ENCODE measurements around the gene CASK. TPM values are rescaled to one million over a fixed set of nuclear protein-coding genes. Genes with fewer than 3 reads are reported as not detected.

Gene CASK
- total and polyA plus RNA-seq, 2 of the 13 experiments (the other 11 are each of a cell fraction or from before 2014, with no cell fraction given): 14.5 to 16.0 TPM

- peaks cover 31% of the 10 kb centered on the region; the same call in 1 of the 2 replicates for H3K4me1 ChIP-seq (ENCODE audit: insufficient read depth, low read length)
- H4K20me1 ChIP-seq (ENCODE audit: insufficient read depth, low read length): no peaks in the 10 kb centered on the region
- ChIA-PET CTCF (ENCODE audit: low intra/inter-chr PET ratio, low total read pairs) (no interaction called here), POLR2A (no interaction called here)
- DNase-seq (ENCODE audit: low spot score) (no peak), FAIRE-seq (no peak), ATAC-seq (peak; percentile 37)
- H3K79me2 ChIP-seq (ENCODE audit: insufficient read depth, low read length): peaks cover 48% of the 10 kb centered on the region
- no peak overlapping the region for H2AFZ ChIP-seq (ENCODE audit: low read length)
- H3K27me3 ChIP-seq (ENCODE audit: control insufficient read depth in 1 of 2, insufficient read depth in 2 of 2, low read length in 2 of 2): no peaks in the 10 kb centered on the region
- intact Hi-C loops (cut with micrococcal nuclease; ENCODE audit: unreplicated experiment) (loop anchor here (5.0 kb wide), 3 partner anchors 45 to 120 kb away; no protein-coding TSS in a partner anchor), in situ Hi-C loops (cut with HindIII; ENCODE audit: extremely low pct_ligation_motif_present, low pct_unique_long_range_greater_than_20kb) (no loop called here)
- no peaks in the 10 kb centered on the region for H3K36me3 ChIP-seq (replicated peaks in 1 of 2; ENCODE audit: control insufficient read depth in 1 of 2, insufficient read depth in 2 of 2, low read length in 2 of 2)
- no peaks in the 10 kb centered on the region for H3K9me3 ChIP-seq (ENCODE audit: low read length)
- H3K27ac ChIP-seq (ENCODE audit: extremely low read length, insufficient read depth, low read length): peak overlapping the region; percentile 49
- WGBS (ENCODE audit: low lambda C conversion rate): 0% methylated on average over 5 of the region's 48 CpGs
- peak overlapping the region; percentile 76 for H3K9ac ChIP-seq (ENCODE audit: insufficient read depth, low read depth, low read length)
- H3K4me2 ChIP-seq (ENCODE audit: low read depth, low read length): peak overlapping the region; percentile 69
- no TSS peak for BruUV-seq (replicated peaks)
- peak overlapping the region; percentile 77 to 79 (median 78) for H3K4me3 ChIP-seq (replicated peaks in 1 of 3; ENCODE audit: insufficient read depth in 1 of 3, low read depth in 2 of 3, low read length in 3 of 3)
- no peak for TF ChIP-seq ZNF562 (CRISPR knock-in tag; IDR thresholded peaks at IDR 0.05; ENCODE audit: borderline replicate concordance)
- TF ChIP-seq NFIB (CRISPR knock-in tag; IDR thresholded peaks at IDR 0.05; ENCODE audit: borderline replicate concordance): no peak
- no peak for TF ChIP-seq TEF (CRISPR knock-in tag; IDR thresholded peaks at IDR 0.05)
- TF ChIP-seq MZF1 (CRISPR knock-in tag; IDR thresholded peaks at IDR 0.05; ENCODE audit: borderline replicate concordance): no peak
- TF ChIP-seq ZNF75D (CRISPR knock-in tag; IDR thresholded peaks at IDR 0.05; ENCODE audit: borderline replicate concordance): no peak
- TF ChIP-seq DMAP1 (CRISPR knock-in tag; IDR thresholded peaks at IDR 0.05): 0 out of 2 replicates have a peak, but pooled peaks have one; percentile 4
- no peak for TF ChIP-seq ZNF724P (CRISPR knock-in tag; IDR thresholded peaks at IDR 0.05; ENCODE audit: borderline replicate concordance)
- no peak for TF ChIP-seq RBM22 (optimal IDR thresholded peaks at IDR 0.05; ENCODE audit: low read length)
- no peak for TF ChIP-seq ZNF607 (CRISPR knock-in tag; IDR thresholded peaks at IDR 0.05; ENCODE audit: borderline replicate concordance)
- no peak for TF ChIP-seq CEBPG (CRISPR knock-in tag; IDR thresholded peaks at IDR 0.05)
- peak; percentile 41; the same call in 1 of the 2 replicates for TF ChIP-seq ZNF687 (CRISPR knock-in tag; IDR thresholded peaks at IDR 0.05)
- TF ChIP-seq MAX (IDR thresholded peaks at IDR 0.05): peak; percentile 23; the same call in 1 of the 2 replicates
- TF ChIP-seq GLMP (CRISPR knock-in tag; IDR thresholded peaks at IDR 0.05; ENCODE audit: borderline replicate concordance): no peak
- no peak for TF ChIP-seq CSRNP1 (CRISPR knock-in tag; IDR thresholded peaks at IDR 0.05)
- no peak for TF ChIP-seq RCOR2 (CRISPR knock-in tag; IDR thresholded peaks at IDR 0.05)
- no peak for TF ChIP-seq U2AF2 (IDR thresholded peaks at IDR 0.05; ENCODE audit: low read depth, low read length)
- TF ChIP-seq HMG20B (CRISPR knock-in tag; conservative IDR thresholded peaks at IDR 0.05): no peak
Measured at GRCh38 chrX:41922431-41923151, 763 bp downstream of the CASK start.

All from HepG2 (cell line).